ENCODE data around the gene NABP1. TPM values are rescaled to one million over a fixed set of nuclear protein-coding genes. Genes with fewer than 3 reads are reported as not detected.

Gene NABP1, protein sequence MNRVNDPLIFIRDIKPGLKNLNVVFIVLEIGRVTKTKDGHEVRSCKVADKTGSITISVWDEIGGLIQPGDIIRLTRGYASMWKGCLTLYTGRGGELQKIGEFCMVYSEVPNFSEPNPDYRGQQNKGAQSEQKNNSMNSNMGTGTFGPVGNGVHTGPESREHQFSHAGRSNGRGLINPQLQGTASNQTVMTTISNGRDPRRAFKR
- 1.4 TPM for polyA plus RNA-seq (2013, experiment 1 of 2)
- polyA plus RNA-seq (2013, experiment 2 of 2): 2.2 TPM

DNA sequence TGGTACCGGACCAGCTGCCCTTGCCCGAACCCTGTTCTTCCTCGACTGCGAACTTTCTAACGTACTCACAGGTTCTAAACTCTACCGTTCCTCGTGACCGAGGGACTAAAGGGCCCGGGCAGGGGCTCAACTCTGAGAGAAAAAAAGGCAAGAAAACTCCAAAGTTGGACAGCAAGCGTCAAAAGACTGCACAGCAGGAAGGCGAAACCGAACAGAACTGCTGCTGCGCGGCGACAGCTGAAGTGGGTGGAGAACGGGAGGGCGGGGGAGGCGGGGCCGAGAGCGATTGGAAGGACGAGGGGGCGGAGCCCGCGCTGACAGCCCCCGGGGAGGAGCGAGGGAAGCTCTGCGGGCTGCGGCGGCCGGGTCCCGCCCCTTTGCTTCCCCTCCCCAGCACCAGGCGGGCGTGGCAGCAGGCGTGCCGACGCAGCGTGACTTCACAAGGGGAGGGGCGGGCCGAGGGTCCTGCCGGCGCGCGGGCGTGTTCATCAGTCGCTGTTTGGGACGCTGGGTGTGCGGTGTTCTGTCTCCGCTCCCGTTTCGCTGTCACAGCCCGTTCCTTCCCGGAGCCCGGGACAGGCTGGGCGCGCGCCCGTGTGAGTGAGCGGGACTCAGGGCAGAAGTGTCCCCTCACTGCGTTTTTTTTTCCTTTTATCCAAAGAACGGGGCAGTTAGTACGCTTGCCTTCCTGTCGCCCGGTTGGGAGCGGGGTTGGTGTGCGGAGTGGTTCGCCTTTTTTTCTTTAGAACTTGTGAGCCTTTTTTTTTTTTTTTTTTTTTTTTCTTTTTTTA is at the start of gene NABP1:
TSS of gene NABP1 (plus strand) at position 491 of the 791 bp plus-strand sequence. CDS start 479 bp downstream, outside the sequence.
- Histone ChIP-seq H3K4me3 (ENCODE audit: low read length) (peak within 1 kb of the TSS; percentile 77), H3K27ac (ENCODE audit: low read depth, low read length) (no peak within 1 kb of the TSS; the same call in 1 of the 2 replicates), H3K4me1 (ENCODE audit: insufficient read depth, low read length) (peaks cover 9% of the 10 kb centered on the region; the same call in 1 of the 2 replicates), H3K9me3 (ENCODE audit: insufficient read depth, low read depth, low read length) (no peaks in the 10 kb centered on the region), H3K36me3 (ENCODE audit: insufficient read depth, low read length) (peaks cover 10% of the 10 kb centered on the region), H3K9ac (ENCODE audit: low read depth, low read length) (peak within 1 kb of the TSS; percentile 85), H3K27me3 (ENCODE audit: insufficient read depth, low read length) (peaks cover 14% of the 10 kb centered on the region; the same call in 1 of the 2 replicates)
- under 1% methylated on average over 64 of the region's 66 CpGs for WGBS

DNA sequence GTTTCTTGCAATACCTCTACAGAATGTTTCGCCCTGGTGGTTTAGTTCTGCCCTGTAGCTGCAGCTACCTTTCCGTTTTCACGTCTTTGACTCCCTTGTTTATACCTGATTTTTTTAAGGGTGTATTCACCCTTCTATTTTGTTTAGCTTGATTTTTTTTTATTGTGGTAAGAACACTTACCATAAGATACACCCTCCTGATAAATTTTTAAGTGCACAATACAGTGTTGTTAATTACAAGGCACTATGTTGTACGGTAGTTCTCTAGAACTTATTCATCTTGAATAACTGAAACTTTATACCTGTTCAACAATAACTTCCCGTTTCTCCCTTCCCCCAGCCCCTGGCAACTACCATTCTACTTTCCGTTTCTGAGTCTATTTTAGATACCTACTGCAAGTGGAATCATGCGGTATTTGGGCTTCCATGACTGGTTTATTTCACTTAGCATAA is 48.9 kb upstream of the NABP1 start:
- H3K4me1 ChIP-seq (ENCODE audit: insufficient read depth, low read length): no peaks in the 10 kb centered on the region
- no peaks in the 10 kb centered on the region for H3K9me3 ChIP-seq (ENCODE audit: insufficient read depth, low read depth, low read length)
- H3K36me3 ChIP-seq (ENCODE audit: insufficient read depth, low read length): no peaks in the 10 kb centered on the region
- WGBS: 76% methylated on average over 6 of the region's 7 CpGs
- no peaks in the 10 kb centered on the region for H3K27me3 ChIP-seq (ENCODE audit: insufficient read depth, low read length)
- no peak overlapping the region for H3K4me3 ChIP-seq (ENCODE audit: low read length)
- H3K9ac ChIP-seq (ENCODE audit: low read depth, low read length): no peak overlapping the region
- no peak overlapping the region for H3K27ac ChIP-seq (ENCODE audit: low read depth, low read length)

DNA sequence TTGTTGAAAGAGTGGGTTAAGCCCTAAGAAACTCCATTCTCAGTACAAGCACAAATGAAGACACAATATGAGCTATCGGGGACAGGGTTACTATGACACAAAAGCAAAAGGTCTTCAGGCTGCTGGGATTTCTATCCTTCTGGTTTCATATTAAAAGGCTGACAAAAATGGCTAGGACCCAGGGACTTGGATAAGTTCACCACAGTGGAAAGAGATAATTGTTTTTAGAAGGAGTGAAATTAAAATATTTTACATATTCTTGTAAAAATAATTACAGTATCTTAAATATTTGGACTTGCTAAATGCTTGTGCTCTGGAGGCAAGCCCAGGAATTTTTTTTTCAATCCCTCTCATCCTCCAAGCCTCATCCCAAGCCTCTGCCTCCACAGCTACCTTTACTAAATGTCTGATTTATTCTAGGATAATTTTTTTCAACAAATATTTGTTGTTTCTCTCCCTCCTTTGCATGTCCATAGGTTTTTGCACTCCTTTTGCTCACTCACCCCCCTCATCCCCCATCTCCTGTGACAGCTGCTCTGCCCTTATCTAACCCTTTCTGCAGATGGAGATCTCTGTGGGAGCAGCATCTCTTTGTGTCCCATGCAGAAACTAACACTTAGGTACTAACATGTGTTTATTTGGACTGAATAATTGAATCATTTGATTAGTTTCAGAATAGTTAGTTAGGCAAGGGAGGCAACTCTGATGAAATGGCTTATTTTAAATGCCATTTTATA is 47.8 kb upstream of the NABP1 start:
- H3K9me3 ChIP-seq (ENCODE audit: insufficient read depth, low read depth, low read length): no peaks in the 10 kb centered on the region
- WGBS: 94% methylated on average over 1 of the region's 1 CpG
- no peak overlapping the region for H3K4me3 ChIP-seq (ENCODE audit: low read length)
- H3K9ac ChIP-seq (ENCODE audit: low read depth, low read length): no peak overlapping the region
- H3K27me3 ChIP-seq (ENCODE audit: insufficient read depth, low read length): no peaks in the 10 kb centered on the region
- H3K4me1 ChIP-seq (ENCODE audit: insufficient read depth, low read length): no peaks in the 10 kb centered on the region
- H3K27ac ChIP-seq (ENCODE audit: low read depth, low read length): no peak overlapping the region
- no peaks in the 10 kb centered on the region for H3K36me3 ChIP-seq (ENCODE audit: insufficient read depth, low read length)

DNA sequence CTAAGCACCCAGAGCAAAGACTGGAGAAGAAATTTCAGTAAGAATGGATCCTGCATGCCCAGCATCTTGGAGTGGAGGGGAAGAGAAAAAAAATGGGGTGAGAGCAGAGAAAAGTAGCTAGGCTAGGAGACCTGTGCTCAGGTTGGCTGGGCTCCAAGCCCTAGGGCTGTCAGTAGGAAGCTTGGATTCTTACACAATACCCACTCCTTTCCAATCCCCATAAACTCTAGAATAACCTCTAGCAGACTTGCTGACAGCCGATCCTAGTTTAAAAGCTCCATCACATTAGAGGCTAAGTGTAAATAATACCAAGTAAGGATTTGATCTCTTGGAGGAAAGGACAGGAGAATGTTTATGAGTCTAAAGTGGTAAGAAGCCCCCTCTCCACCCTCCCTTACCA is 46.2 kb upstream of the NABP1 start:
- H3K4me3 ChIP-seq (ENCODE audit: low read length): no peak overlapping the region
- peaks cover 4% of the 10 kb centered on the region; the same call in 1 of the 2 replicates for H3K4me1 ChIP-seq (ENCODE audit: insufficient read depth, low read length)
- H3K9me3 ChIP-seq (ENCODE audit: insufficient read depth, low read depth, low read length): no peaks in the 10 kb centered on the region
- no peak overlapping the region for H3K27ac ChIP-seq (ENCODE audit: low read depth, low read length)
- H3K36me3 ChIP-seq (ENCODE audit: insufficient read depth, low read length): no peaks in the 10 kb centered on the region
- no peaks in the 10 kb centered on the region for H3K27me3 ChIP-seq (ENCODE audit: insufficient read depth, low read length)
- WGBS: no CpG with 5 or more reads among the region's 1 CpG
- no peak overlapping the region for H3K9ac ChIP-seq (ENCODE audit: low read depth, low read length)

DNA sequence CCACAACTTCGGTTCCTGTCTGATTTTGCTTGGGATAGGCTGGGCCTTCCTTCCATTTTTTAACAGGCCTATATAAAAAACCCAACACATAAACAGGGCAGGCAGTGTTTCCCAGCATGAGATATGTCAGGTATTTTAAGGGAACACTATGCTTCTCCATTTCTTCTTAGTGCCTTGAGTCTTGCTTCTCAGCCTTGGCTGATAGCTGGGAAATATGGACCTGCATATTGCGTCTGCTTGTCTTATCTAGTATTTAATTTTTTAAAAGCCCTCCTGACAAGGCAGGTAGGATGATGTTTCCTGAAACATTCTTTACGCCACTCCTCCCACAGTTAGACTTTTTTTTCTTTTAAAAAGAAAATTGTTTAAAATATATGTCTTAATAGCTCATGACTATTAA is 45.5 kb upstream of the NABP1 start:
- H3K4me1 ChIP-seq (ENCODE audit: insufficient read depth, low read length): peaks cover 10% of the 10 kb centered on the region
- H3K9ac ChIP-seq (ENCODE audit: low read depth, low read length): no peak overlapping the region
- no peaks in the 10 kb centered on the region for H3K9me3 ChIP-seq (ENCODE audit: insufficient read depth, low read depth, low read length)
- H3K27ac ChIP-seq (ENCODE audit: low read depth, low read length): no peak overlapping the region
- H3K27me3 ChIP-seq (ENCODE audit: insufficient read depth, low read length): no peaks in the 10 kb centered on the region
- H3K36me3 ChIP-seq (ENCODE audit: insufficient read depth, low read length): no peaks in the 10 kb centered on the region
- 92% methylated on average over 2 of the region's 3 CpGs for WGBS
- no peak overlapping the region for H3K4me3 ChIP-seq (ENCODE audit: low read length)

DNA sequence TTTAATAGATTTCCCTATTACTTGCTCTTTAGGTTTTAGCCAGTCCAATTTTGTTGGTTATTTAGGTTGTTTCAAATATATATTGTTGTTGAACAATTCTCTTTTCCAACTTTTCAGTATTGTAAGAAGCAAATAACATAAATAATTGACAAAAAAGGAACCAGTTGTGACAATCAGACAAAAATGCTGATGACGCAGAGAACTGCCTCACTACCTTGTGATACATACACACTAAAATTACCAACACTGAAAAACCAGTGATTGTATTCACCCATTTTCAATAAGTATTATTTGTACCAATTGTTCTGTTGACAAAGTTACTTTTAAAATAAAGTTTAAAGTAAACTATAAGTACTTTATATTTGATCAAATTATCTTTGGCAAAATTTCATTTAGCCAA is 43.1 kb upstream of the NABP1 start:
- no peak overlapping the region for H3K4me3 ChIP-seq (ENCODE audit: low read length)
- H3K9ac ChIP-seq (ENCODE audit: low read depth, low read length): no peak overlapping the region
- H3K36me3 ChIP-seq (ENCODE audit: insufficient read depth, low read length): no peaks in the 10 kb centered on the region

DNA sequence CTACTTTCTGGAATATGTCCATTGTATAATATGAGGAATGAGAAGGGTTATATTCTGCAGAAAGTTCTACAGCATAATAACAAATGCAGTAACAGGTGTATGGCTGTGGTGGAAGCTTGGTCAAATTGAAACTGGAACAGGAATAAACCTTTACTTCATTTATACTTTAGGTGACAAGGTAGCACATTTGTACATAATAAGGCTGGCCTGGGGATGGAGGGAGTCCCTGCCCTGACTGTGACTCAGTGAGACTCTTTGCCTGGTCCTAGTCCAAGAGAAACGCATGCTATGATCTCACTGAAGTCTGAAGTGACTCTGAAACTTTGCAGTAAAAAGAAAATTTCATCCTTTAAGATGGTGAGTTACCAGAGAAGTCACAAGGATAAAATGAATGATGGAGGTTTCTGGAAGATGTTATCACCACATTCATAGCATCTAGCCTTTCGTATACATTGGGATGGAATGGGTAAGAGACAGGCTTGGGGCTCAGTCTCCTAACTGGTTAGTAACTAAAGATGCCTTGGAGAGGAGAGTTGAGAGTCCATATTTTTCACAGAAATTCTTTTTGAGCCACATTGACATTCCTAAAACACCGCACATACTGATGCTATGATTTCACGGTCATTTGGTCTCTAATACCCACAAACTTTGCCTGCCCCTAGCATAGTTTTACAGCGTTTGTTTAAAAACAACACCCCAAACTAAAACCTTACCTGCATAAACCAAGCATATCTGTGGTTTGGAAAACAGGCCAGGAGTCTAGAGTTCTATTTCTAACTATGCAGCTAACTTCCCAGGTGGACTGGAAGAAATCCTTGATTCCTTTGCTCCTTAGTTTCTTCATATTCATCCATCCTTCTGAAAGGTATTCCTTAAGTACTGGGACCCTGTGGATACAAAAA is 42.4 kb upstream of the NABP1 start:
- H3K9me3 ChIP-seq (ENCODE audit: insufficient read depth, low read depth, low read length): no peaks in the 10 kb centered on the region
- H3K4me1 ChIP-seq (ENCODE audit: insufficient read depth, low read length): peaks cover 24% of the 10 kb centered on the region
- H3K36me3 ChIP-seq (ENCODE audit: insufficient read depth, low read length): no peaks in the 10 kb centered on the region
- WGBS: 87% methylated on average over 5 of the region's 5 CpGs
- no peaks in the 10 kb centered on the region for H3K27me3 ChIP-seq (ENCODE audit: insufficient read depth, low read length)
- no peak overlapping the region for H3K9ac ChIP-seq (ENCODE audit: low read depth, low read length)
- H3K27ac ChIP-seq (ENCODE audit: low read depth, low read length): no peak overlapping the region
- H3K4me3 ChIP-seq (ENCODE audit: low read length): no peak overlapping the region

More for the DNA sequence above, 43.1 kb upstream of the NABP1 start:
- no peaks in the 10 kb centered on the region for H3K27me3 ChIP-seq (ENCODE audit: insufficient read depth, low read length)
- H3K4me1 ChIP-seq (ENCODE audit: insufficient read depth, low read length): peaks cover 24% of the 10 kb centered on the region
- 92% methylated on average over 1 of the region's 1 CpG for WGBS
- H3K9me3 ChIP-seq (ENCODE audit: insufficient read depth, low read depth, low read length): no peaks in the 10 kb centered on the region
- no peak overlapping the region for H3K27ac ChIP-seq (ENCODE audit: low read depth, low read length)

DNA sequence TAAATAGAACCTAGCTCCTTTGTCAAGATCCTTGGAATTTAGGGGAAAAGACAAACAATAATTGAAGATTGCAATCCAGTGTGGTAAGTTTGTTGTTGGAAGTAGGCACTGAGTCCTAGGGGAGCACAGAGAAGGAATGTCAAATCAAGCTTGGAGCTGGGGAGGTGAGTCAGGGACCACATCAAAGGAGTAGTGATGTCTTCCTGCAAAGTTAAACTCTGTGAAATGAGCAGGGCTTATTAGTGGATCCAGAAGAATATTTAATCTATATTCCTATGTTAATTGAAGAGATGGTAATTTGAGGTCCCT is 41.7 kb upstream of the NABP1 start:
- Histone ChIP-seq H3K4me3 (ENCODE audit: low read length) (no peak overlapping the region), H3K4me1 (ENCODE audit: insufficient read depth, low read length) (peaks cover 24% of the 10 kb centered on the region), H3K9me3 (ENCODE audit: insufficient read depth, low read depth, low read length) (no peaks in the 10 kb centered on the region), H3K27me3 (ENCODE audit: insufficient read depth, low read length) (no peaks in the 10 kb centered on the region), H3K36me3 (ENCODE audit: insufficient read depth, low read length) (no peaks in the 10 kb centered on the region), H3K9ac (ENCODE audit: low read depth, low read length) (no peak overlapping the region), H3K27ac (ENCODE audit: low read depth, low read length) (no peak overlapping the region)

DNA sequence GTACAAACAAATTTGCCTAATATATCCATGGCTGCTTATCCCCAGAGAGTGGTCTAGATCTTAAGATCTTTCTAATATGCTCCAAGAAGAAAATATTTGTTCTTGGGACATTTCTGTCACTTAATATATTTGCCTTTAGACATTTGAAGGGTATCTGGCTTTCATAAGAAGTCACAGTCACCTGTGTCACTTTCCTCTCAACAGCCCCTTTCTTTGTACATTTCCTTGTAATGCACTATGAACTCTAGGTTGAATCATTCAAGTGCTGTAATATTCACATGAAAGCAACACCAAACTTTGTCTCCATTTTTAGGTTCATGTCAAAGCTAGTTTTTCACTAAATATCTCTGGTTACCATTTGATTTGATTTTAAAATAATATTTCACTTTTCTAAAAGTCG is 41.4 kb upstream of the NABP1 start:
- Histone ChIP-seq H3K36me3 (ENCODE audit: insufficient read depth, low read length) (no peaks in the 10 kb centered on the region), H3K4me3 (ENCODE audit: low read length) (no peak overlapping the region), H3K27ac (ENCODE audit: low read depth, low read length) (no peak overlapping the region), H3K9me3 (ENCODE audit: insufficient read depth, low read depth, low read length) (no peaks in the 10 kb centered on the region), H3K4me1 (ENCODE audit: insufficient read depth, low read length) (peaks cover 24% of the 10 kb centered on the region), H3K9ac (ENCODE audit: low read depth, low read length) (no peak overlapping the region), H3K27me3 (ENCODE audit: insufficient read depth, low read length) (no peaks in the 10 kb centered on the region)
- 100% methylated on average over 1 of the region's 1 CpG for WGBS

DNA sequence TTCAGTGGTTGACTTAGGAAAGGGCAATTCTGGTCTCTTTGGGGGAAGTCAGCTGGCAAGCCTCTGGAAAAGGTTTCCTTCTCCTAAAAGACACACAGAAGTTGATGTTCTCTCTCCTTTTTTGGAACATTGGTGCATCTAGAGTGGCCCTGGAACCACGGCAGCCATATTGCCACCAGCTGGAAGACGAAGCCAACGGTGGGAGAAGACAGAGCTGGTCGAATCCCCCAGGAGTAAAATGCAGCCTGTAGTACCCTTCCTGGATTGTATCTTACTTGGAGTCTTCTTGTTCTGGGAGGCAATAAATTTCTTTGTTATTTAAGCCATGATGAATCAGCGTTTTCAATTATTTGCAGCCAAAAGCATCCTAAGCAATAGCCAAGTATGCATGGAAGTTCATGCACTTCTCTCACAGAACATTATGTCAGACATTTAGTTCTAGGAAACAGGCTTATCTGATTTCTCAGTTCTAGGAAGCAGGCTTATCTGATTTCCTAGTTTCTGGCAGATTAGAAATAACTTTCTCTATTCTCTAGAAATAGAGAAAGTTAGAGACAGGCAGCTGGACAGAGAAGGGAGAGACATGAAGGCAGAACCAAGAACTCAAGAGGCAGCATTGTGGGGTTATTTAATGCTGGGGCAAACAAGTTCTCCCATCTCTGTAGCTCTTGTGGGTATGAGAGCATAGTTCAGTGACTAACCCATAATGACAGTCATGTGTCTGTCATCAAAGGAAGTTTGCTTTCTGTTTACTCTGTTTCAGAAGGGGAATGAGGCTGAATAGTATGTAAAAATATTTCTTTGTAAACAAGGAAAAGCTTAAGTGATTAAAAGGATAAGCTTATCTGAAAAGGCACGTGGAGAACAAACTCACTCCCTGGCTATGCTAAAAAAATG is 40.5 kb upstream of the NABP1 start:
- peaks cover 24% of the 10 kb centered on the region for H3K4me1 ChIP-seq (ENCODE audit: insufficient read depth, low read length)
- no peak overlapping the region for H3K4me3 ChIP-seq (ENCODE audit: low read length)
- H3K27ac ChIP-seq (ENCODE audit: low read depth, low read length): peak overlapping the region; percentile 40; the same call in 1 of the 2 replicates
- H3K36me3 ChIP-seq (ENCODE audit: insufficient read depth, low read length): no peaks in the 10 kb centered on the region
- WGBS: 96% methylated on average over 5 of the region's 6 CpGs
- no peaks in the 10 kb centered on the region for H3K27me3 ChIP-seq (ENCODE audit: insufficient read depth, low read length)
- H3K9ac ChIP-seq (ENCODE audit: low read depth, low read length): no peak overlapping the region
- H3K9me3 ChIP-seq (ENCODE audit: insufficient read depth, low read depth, low read length): no peaks in the 10 kb centered on the region
